K562 (cell line): ENCODE measurements around the gene WHAMM.

Experiments
- SMARCC2 ChIP-seq: fragments of 450-650 bp; IDR thresholded peaks from 2 replicates; pipeline ENCODE4 v1.6.1; 2017; ENCODE audit warnings: antibody characterized with exemption, moderate library complexity, mild to moderate bottlenecking, low read depth
- TF ChIP-seq, protein P1 (sequence below), 2 experiments: fragments of 450-650 bp; formaldehyde crosslinking in 1 of 2; IDR thresholded peaks; 2 replicates each; pipeline versions ENCODE4 v1.4.0 to v1.6.1; 2014 to 2020; ENCODE audit warnings: mild to moderate bottlenecking in 2 of 2, borderline replicate concordance in 1 of 2, low read depth in 1 of 2
- TF ChIP-seq, protein P2 (sequence below), 3 experiments: IDR thresholded peaks in 2 of 3; conservative IDR thresholded peaks in 1 of 3; 2 replicates each; pipeline ENCODE4 v1.5.1; 2011 to 2012; ENCODE audit warnings: low read length in 3 of 3, mild to moderate bottlenecking in 3 of 3, control low read depth in 2 of 3, improper control_type of control experiment in 1 of 3, inconsistent platforms in 1 of 3, low read depth in 1 of 3, mixed read lengths in 1 of 3, moderate library complexity in 1 of 3; ENCODE audit not compliant: insufficient read depth in 2 of 3

DNA sequence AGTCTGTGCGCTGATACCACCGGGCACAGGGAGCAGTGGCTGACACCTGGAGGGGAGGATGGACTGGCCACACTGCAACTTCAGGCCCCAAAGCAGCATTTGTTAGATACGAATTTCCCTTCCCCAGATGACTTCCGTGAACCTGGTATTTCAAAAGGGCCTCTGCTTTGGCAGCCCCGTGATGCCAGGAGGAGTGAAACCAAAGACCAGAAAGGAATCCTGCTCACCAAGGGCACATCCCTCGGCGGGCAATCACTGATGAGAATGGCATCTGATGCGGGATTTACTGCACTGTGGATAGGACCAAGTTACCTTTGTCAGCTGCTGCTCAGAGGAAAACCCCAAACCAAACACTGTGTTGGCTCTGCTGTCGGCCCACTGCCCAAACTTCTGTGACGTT, 65.5 kb downstream of the WHAMM start:
- no peak for TF ChIP-seq SMARCC2
- TF ChIP-seq, protein P1, sequence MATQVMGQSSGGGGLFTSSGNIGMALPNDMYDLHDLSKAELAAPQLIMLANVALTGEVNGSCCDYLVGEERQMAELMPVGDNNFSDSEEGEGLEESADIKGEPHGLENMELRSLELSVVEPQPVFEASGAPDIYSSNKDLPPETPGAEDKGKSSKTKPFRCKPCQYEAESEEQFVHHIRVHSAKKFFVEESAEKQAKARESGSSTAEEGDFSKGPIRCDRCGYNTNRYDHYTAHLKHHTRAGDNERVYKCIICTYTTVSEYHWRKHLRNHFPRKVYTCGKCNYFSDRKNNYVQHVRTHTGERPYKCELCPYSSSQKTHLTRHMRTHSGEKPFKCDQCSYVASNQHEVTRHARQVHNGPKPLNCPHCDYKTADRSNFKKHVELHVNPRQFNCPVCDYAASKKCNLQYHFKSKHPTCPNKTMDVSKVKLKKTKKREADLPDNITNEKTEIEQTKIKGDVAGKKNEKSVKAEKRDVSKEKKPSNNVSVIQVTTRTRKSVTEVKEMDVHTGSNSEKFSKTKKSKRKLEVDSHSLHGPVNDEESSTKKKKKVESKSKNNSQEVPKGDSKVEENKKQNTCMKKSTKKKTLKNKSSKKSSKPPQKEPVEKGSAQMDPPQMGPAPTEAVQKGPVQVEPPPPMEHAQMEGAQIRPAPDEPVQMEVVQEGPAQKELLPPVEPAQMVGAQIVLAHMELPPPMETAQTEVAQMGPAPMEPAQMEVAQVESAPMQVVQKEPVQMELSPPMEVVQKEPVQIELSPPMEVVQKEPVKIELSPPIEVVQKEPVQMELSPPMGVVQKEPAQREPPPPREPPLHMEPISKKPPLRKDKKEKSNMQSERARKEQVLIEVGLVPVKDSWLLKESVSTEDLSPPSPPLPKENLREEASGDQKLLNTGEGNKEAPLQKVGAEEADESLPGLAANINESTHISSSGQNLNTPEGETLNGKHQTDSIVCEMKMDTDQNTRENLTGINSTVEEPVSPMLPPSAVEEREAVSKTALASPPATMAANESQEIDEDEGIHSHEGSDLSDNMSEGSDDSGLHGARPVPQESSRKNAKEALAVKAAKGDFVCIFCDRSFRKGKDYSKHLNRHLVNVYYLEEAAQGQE (IDR thresholded peaks at IDR 0.05; ENCODE audit: borderline replicate concordance) = no peak
- TF ChIP-seq, protein P1 (CRISPR knock-in tag; IDR thresholded peaks at IDR 0.05; ENCODE audit: low read depth) = no peak
- TF ChIP-seq, protein P2, sequence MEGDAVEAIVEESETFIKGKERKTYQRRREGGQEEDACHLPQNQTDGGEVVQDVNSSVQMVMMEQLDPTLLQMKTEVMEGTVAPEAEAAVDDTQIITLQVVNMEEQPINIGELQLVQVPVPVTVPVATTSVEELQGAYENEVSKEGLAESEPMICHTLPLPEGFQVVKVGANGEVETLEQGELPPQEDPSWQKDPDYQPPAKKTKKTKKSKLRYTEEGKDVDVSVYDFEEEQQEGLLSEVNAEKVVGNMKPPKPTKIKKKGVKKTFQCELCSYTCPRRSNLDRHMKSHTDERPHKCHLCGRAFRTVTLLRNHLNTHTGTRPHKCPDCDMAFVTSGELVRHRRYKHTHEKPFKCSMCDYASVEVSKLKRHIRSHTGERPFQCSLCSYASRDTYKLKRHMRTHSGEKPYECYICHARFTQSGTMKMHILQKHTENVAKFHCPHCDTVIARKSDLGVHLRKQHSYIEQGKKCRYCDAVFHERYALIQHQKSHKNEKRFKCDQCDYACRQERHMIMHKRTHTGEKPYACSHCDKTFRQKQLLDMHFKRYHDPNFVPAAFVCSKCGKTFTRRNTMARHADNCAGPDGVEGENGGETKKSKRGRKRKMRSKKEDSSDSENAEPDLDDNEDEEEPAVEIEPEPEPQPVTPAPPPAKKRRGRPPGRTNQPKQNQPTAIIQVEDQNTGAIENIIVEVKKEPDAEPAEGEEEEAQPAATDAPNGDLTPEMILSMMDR (IDR thresholded peaks at IDR 0.05 in 2 of 3, conservative IDR thresholded peaks at IDR 0.05 in 1 of 3; ENCODE audit: insufficient read depth in 2 of 3, low read depth in 1 of 3, low read length in 3 of 3) = no peak
